ENCODE data around the gene NUDT16L1.

The NUDT16L1 gene

GRCh38 chr16:4713663-4714501 lies 20.5 kb downstream of the NUDT16L1 start:
- no peak overlapping the region for H3K4me3 ChIP-seq (ENCODE audit: low read depth, low read length)
- TF ChIP-seq, protein P1, sequence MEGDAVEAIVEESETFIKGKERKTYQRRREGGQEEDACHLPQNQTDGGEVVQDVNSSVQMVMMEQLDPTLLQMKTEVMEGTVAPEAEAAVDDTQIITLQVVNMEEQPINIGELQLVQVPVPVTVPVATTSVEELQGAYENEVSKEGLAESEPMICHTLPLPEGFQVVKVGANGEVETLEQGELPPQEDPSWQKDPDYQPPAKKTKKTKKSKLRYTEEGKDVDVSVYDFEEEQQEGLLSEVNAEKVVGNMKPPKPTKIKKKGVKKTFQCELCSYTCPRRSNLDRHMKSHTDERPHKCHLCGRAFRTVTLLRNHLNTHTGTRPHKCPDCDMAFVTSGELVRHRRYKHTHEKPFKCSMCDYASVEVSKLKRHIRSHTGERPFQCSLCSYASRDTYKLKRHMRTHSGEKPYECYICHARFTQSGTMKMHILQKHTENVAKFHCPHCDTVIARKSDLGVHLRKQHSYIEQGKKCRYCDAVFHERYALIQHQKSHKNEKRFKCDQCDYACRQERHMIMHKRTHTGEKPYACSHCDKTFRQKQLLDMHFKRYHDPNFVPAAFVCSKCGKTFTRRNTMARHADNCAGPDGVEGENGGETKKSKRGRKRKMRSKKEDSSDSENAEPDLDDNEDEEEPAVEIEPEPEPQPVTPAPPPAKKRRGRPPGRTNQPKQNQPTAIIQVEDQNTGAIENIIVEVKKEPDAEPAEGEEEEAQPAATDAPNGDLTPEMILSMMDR (IDR thresholded peaks at IDR 0.05; ENCODE audit: borderline replicate concordance, insufficient read depth, low read depth, low read length) = no peak

DNA sequence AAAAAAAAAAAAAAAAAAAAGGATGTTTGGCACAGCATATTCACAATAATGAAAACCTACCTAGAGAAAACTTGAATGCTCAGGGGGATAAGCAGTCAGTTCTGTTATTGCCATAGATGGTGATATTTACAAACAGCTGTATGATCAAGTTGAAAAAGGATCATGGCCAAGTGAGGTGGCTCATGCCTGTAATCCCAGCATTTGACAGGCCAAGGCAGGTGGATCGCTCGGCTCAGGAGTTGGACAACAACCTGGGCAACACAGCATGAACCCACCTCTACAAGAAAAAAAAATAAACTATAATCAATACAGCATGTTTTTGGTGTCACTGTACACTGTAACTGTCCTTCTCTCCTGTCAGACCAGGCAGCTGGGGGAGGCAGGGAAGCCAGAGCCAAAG lies 21.6 kb downstream of the NUDT16L1 start:
- TF ChIP-seq, protein P1 (IDR thresholded peaks at IDR 0.05; ENCODE audit: borderline replicate concordance, insufficient read depth, low read depth, low read length) = no peak
- no peak overlapping the region for H3K4me3 ChIP-seq (ENCODE audit: low read depth, low read length)

- TF ChIP-seq, protein P1 (IDR thresholded peaks at IDR 0.05; ENCODE audit: borderline replicate concordance, insufficient read depth, low read depth, low read length) = no peak
- no peak overlapping the region for H3K4me3 ChIP-seq (ENCODE audit: low read depth, low read length)
Measured at GRCh38 chr16:4718466-4718865, 25.1 kb downstream of the NUDT16L1 start.

DNA sequence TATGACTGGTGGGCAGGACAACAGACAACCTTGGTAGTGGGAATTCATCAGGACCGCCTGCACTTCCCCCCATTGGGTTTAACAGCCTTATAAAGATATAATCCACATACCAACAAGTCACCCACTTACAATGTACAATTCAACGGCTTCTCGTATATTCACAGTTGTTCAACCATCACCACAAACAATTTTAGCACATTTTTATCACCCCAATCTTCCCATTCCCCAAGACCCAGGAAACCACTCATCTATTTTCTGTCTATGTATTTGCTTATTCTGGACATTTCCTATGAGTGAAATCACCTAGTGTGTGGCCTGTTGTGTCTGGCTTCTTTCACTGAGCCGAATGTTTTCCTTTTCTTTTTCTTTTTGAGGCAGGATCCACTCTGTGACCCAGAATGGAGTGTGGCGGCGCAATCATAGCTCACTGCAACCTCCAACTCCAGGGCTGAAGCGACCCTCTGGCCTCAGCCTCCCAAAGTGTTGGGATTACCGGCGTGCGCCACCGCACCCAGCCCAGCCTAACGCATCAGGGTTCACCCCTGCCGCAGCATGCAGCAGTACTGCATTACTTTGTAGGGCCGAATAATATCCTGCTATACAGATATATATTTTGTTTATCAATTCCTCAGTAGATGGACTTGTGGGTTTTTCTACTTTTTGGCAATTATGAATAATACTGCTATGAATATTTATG lies 29.9 kb downstream of the NUDT16L1 start:
- TF ChIP-seq, protein P1 (IDR thresholded peaks at IDR 0.05; ENCODE audit: borderline replicate concordance, insufficient read depth, low read depth, low read length) = no peak

DNA sequence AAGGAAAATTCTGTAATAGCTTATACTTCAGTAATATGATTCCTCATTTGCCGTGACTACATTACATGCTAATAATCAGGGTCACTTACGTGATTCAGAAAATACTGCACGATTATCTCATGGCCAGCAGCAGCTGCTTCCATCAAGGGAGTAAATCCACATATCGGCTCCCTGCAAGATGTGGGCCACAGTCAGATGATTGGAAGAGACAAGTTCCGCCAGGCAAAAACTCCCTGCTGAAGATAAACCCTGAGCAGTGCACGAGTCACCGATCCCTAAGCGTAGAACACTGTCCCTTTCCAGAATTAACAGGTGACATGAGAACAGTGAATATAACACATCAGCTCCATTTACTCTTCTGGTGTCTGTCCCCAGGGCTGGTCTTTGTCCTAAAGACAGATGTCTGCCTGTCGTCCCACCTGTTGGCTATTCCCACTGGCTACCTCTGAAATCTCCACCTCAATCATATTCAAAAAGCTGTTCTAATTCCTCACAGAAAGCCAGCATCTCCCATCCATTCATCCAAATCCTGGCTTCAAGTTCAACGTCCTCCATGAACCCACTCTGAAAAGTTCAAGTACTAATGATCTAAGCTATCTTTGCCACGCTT lies 31.4 kb downstream of the NUDT16L1 start:
- TF ChIP-seq, protein P1 (IDR thresholded peaks at IDR 0.05; ENCODE audit: borderline replicate concordance, insufficient read depth, low read depth, low read length) = no peak
- no peak overlapping the region for H3K4me3 ChIP-seq (ENCODE audit: low read depth, low read length)

More for the DNA sequence above, 29.9 kb downstream of the NUDT16L1 start:
- H3K4me3 ChIP-seq (ENCODE audit: low read depth, low read length) = no peak overlapping the region

GRCh38 chr16:4726616-4727015 lies 33.3 kb downstream of the NUDT16L1 start:
- no peak overlapping the region for H3K4me3 ChIP-seq (ENCODE audit: low read depth, low read length)

More at GRCh38 chr16:4726616-4727015, 33.3 kb downstream of the NUDT16L1 start:
- TF ChIP-seq, protein P1 (IDR thresholded peaks at IDR 0.05; ENCODE audit: borderline replicate concordance, insufficient read depth, low read depth, low read length) = no peak

Data from GM12875 (cell line).